A549 (cell line): Measurements from ENCODE around the gene MYO1B. TPM values are rescaled to one million over a fixed set of nuclear protein-coding genes. Genes with fewer than 3 reads are reported as not detected.

Experiments used
- ATAC-seq, 2 experiments: fragments of 200-7000 bp in 1 of 2; fragments of >200 bp in 1 of 2; cut with Nextera tagmentation in 1 of 2; cut with Tn5 transposase in 1 of 2; 3 replicates each; pipeline versions ENCODE4 v1.8.0 to v1.9.1; 2018 to 2020; ENCODE audit warnings: mild to moderate bottlenecking in 1 of 2, moderate library complexity in 1 of 2
- CTCF ChIA-PET: fragments of 300-600 bp; sonication (Branson Sonifier 250); formaldehyde crosslinking; extraction: SDS; loops from one replicate; lab custom pipeline; 2021; ENCODE audit warnings: antibody characterized with exemption, inconsistent platforms; lab: Yijun Ruan, JAX
- POLR2A ChIA-PET: fragments of 350-600 bp; formaldehyde crosslinking; extraction: SDS; loops from one replicate; lab custom pipeline; 2021; ENCODE audit warnings: antibody characterized with exemption, inconsistent platforms; lab: Yijun Ruan, JAX
- DNase-seq, 2 experiments: peaks; one replicate each; pipeline versions ENCODE4 v3.0.0 to v3.0.0-alpha.2; 2011 to 2016; ENCODE audit warnings: low read depth in 1 of 2, low spot score in 1 of 2
- FAIRE-seq: peaks from 2 replicates; lab custom pipeline; 2011; peaks lifted over from hg19 to GRCh38; lab: Jason Lieb, UNC
- H3K27ac ChIP-seq, 2 experiments: fragments of >200 bp; sonication (Bioruptor Twin); formaldehyde crosslinking; 3 replicates each; pipeline ENCODE4 v1.5.1; 2016 to 2017
- H3K4me1 ChIP-seq: fragments of >200 bp; sonication (Bioruptor Twin); formaldehyde crosslinking; 3 replicates; pipeline ENCODE4 v1.6.1; 2016
- H3K4me2 ChIP-seq: fragments of >200 bp; sonication (Bioruptor Twin); formaldehyde crosslinking; 3 replicates; pipeline ENCODE4 v1.6.1; 2016
- H3K4me3 ChIP-seq: fragments of >200 bp; sonication (Bioruptor Twin); formaldehyde crosslinking; 3 replicates; pipeline ENCODE4 v1.5.1; 2016
- H3K9me3 ChIP-seq: fragments of >200 bp; sonication (Bioruptor Twin); formaldehyde crosslinking; 3 replicates; pipeline ENCODE4 v1.6.1; 2016
- CBX2 ChIP-seq: fragments of 200-600 bp; sonication (generic); IDR thresholded peaks from 2 replicates; pipeline ENCODE4 v1.6.1; 2016; ENCODE audit warnings: low read depth, mild to moderate bottlenecking, borderline replicate concordance
- CEBPB ChIP-seq, 2 experiments: fragments of >200 bp in 1 of 2; sonication (Bioruptor Twin) in 1 of 2; formaldehyde crosslinking in 1 of 2; IDR thresholded peaks; 2 replicates each; pipeline ENCODE4 v1.6.1; 2012 to 2016
- CHD2 ChIP-seq: fragments of 150-350 bp; IDR thresholded peaks from 2 replicates; pipeline ENCODE4 v1.6.1; 2014; ENCODE audit warnings: low read length; ENCODE audit not compliant: partially characterized antibody
- CHD4 ChIP-seq: fragments of 200-600 bp; sonication (generic); IDR thresholded peaks from 2 replicates; pipeline ENCODE4 v1.6.1; 2016; ENCODE audit warnings: antibody characterized with exemption, mild to moderate bottlenecking, borderline replicate concordance
- E2F6 ChIP-seq: IDR thresholded peaks from 2 replicates; pipeline ENCODE4 v1.6.1; 2012; ENCODE audit warnings: low read depth, borderline replicate concordance
- EHF ChIP-seq: fragments of 250-450 bp; sonication (Bioruptor Pico); IDR thresholded peaks from 2 replicates; pipeline ENCODE4 v1.5.0; 2020; ENCODE audit warnings: mild to moderate bottlenecking
- EHMT2 ChIP-seq: fragments of 200-600 bp; sonication (generic); IDR thresholded peaks from 2 replicates; pipeline ENCODE4 v1.6.1; 2016; ENCODE audit warnings: antibody characterized with exemption, low read depth, mild to moderate bottlenecking, moderate library complexity
- EP300 ChIP-seq, 2 experiments: fragments of >200 bp; sonication (Bioruptor Twin); formaldehyde crosslinking; IDR thresholded peaks; 2 replicates in 1 of 2; 3 replicates in 1 of 2; pipeline ENCODE4 v1.6.1; 2016 to 2017
- FOXS1 ChIP-seq: fragments of 250-450 bp; sonication (Bioruptor Pico); IDR thresholded peaks from 2 replicates; pipeline ENCODE4 v1.5.0; 2020; ENCODE audit warnings: mild to moderate bottlenecking, moderate library complexity
- GATA3 ChIP-seq: IDR thresholded peaks from 2 replicates; pipeline ENCODE4 v1.6.1; 2012; ENCODE audit warnings: borderline replicate concordance
- HDAC2 ChIP-seq: fragments of 200-600 bp; sonication (generic); IDR thresholded peaks from 2 replicates; pipeline ENCODE4 v1.6.1; 2016
- HES2 ChIP-seq: fragments of >200 bp; sonication (Bioruptor Twin); formaldehyde crosslinking; IDR thresholded peaks from 2 replicates; pipeline ENCODE4 v1.6.1; 2016
- HEYL ChIP-seq: fragments of 250-450 bp; sonication (Bioruptor Pico); IDR thresholded peaks from 2 replicates; pipeline ENCODE4 v1.8.0; 2021; ENCODE audit warnings: mild to moderate bottlenecking, moderate library complexity
- HMGXB4 ChIP-seq: fragments of 250-450 bp; sonication (Bioruptor Pico); IDR thresholded peaks from 2 replicates; pipeline ENCODE4 v1.5.0; 2021; ENCODE audit warnings: mild to moderate bottlenecking, moderate library complexity, borderline replicate concordance
- HOXA7 ChIP-seq: fragments of 250-450 bp; sonication (Bioruptor Pico); IDR thresholded peaks from 2 replicates; pipeline ENCODE4 v1.5.0; 2020; ENCODE audit warnings: mild to moderate bottlenecking, moderate library complexity
- HOXB13 ChIP-seq: fragments of 250-450 bp; sonication (Bioruptor Pico); IDR thresholded peaks from 2 replicates; pipeline ENCODE4 v1.5.0; 2020; ENCODE audit warnings: low read depth, mild to moderate bottlenecking, moderate library complexity
- KDM5A ChIP-seq: fragments of 200-600 bp; sonication (generic); IDR thresholded peaks from 2 replicates; pipeline ENCODE4 v1.6.1; 2016; ENCODE audit warnings: antibody characterized with exemption, mild to moderate bottlenecking
- MYC ChIP-seq: IDR thresholded peaks from 2 replicates; pipeline ENCODE4 v1.6.1; 2012; ENCODE audit warnings: mild to moderate bottlenecking, inconsistent platforms, low read length, improper control_type of control experiment, borderline replicate concordance
- NPAS2 ChIP-seq: fragments of 250-450 bp; sonication (Bioruptor Pico); IDR thresholded peaks from 2 replicates; pipeline ENCODE4 v1.8.0; 2022; ENCODE audit warnings: mild to moderate bottlenecking, moderate library complexity, borderline replicate concordance
- NR3C1 ChIP-seq: fragments of >200 bp; sonication (Bioruptor Twin); formaldehyde crosslinking; IDR thresholded peaks from 3 replicates; pipeline ENCODE4 v1.6.1; 2017
- PBX3 ChIP-seq: IDR thresholded peaks from 2 replicates; pipeline ENCODE4 v1.6.1; 2012
- POLR2A ChIP-seq: IDR thresholded peaks from 2 replicates; pipeline ENCODE4 v1.6.1; 2012; ENCODE audit warnings: mild to moderate bottlenecking, low read length
- POLR2AphosphoS2 ChIP-seq: conservative IDR thresholded peaks from 2 replicates; pipeline ENCODE4 v1.6.1; 2012; ENCODE audit warnings: low read length, improper control_type of control experiment, inconsistent platforms
- SMC3 ChIP-seq: fragments of >200 bp; sonication (Bioruptor Twin); formaldehyde crosslinking; IDR thresholded peaks from 3 replicates; pipeline ENCODE4 v1.6.1; 2018; ENCODE audit warnings: inconsistent platforms
- TFCP2L1 ChIP-seq: fragments of 250-450 bp; sonication (Bioruptor Pico); IDR thresholded peaks from 2 replicates; pipeline ENCODE4 v1.5.0; 2021; ENCODE audit warnings: mild to moderate bottlenecking
- WGBS: methylation state at CpG from one replicate; pipeline ENCODE4 v1.1.6; 2017; ENCODE audit errors: missing lambda C conversion rate; 5-methylcytosine and 5-hydroxymethylcytosine counted together
- polyA plus RNA-seq, 4 experiments: library from polyadenylated mRNA; depleted of rRNA in 3 of 4; stranded (reverse); fragments of >200 nt; fragmentation: RNase III in 1 of 4; extraction: RNeasy Plus Mini Kit Qiagen cat#74134 plus additional on column Dnase treatment in 1 of 4; gene quantifications; 2 replicates in 3 of 4; 3 replicates in 1 of 4; pipeline ENCODE4 v1.2.3, GENCODE V29; 2011 to 2017

Gene MYO1B
- polyA plus RNA-seq, 2 of the 4 experiments (the other 2 are of a cell fraction) = 77.7 to 159 TPM

GRCh38 chr2:191427031-191427430 is 181.8 kb downstream of the MYO1B start:
- DNase-seq (no peak), ATAC-seq (peak; percentile 33 to 48; a peak in 5 of 6 replicates)
- CTCF ChIA-PET = interaction anchor here (0.8 to 2.6 kb wide), 4 partner anchors 9 to 375 kb away, joined by 3 to 12 read pairs (median 4); no protein-coding TSS in a partner anchor

GRCh38 chr2:191428141-191428540 is 182.9 kb downstream of the MYO1B start:
- no peaks in the 10 kb centered on the region for H3K4me1 ChIP-seq
- ATAC-seq (no peak), DNase-seq (no peak), FAIRE-seq (no peak)
- H3K4me3 ChIP-seq = no peak overlapping the region
- ChIA-PET CTCF (interaction anchor here (0.9 to 2.6 kb wide), 3 partner anchors 11 to 263 kb away, joined by 3 to 12 read pairs (median 4); no protein-coding TSS in a partner anchor), POLR2A (no interaction called here)
- no peak for TF ChIP-seq CBX2
- no peak for TF ChIP-seq HOXB13 (CRISPR knock-in tag)
- no peak for TF ChIP-seq FOXS1 (CRISPR knock-in tag)
- TF ChIP-seq E2F6 = no peak
- TF ChIP-seq HMGXB4 (CRISPR knock-in tag) = no peak
- no peak for TF ChIP-seq KDM5A
- TF ChIP-seq CHD4 = no peak
- TF ChIP-seq TFCP2L1 = no peak
- TF ChIP-seq NR3C1 = no peak
- TF ChIP-seq GATA3 = no peak
- TF ChIP-seq EHF (CRISPR knock-in tag) = no peak
- TF ChIP-seq EP300 (IDR thresholded peaks at IDR 0.05) = no peak
- TF ChIP-seq PBX3 = no peak
- no peak for TF ChIP-seq HOXA7 (CRISPR knock-in tag)
- TF ChIP-seq HDAC2 = no peak
- no peak for TF ChIP-seq MYC
- no peak for TF ChIP-seq EHMT2
- no peak for TF ChIP-seq POLR2AphosphoS2
- TF ChIP-seq CEBPB (IDR thresholded peaks at IDR 0.05) = no peak
- 80% methylated on average over 3 of the region's 3 CpGs for WGBS
- no peaks in the 10 kb centered on the region for H3K9me3 ChIP-seq
- H3K4me2 ChIP-seq = no peak overlapping the region
- no peak overlapping the region for H3K27ac ChIP-seq

More at GRCh38 chr2:191427031-191427430, 181.8 kb downstream of the MYO1B start:
- Histone ChIP-seq H3K4me1 (no peaks in the 10 kb centered on the region), H3K4me3 (no peak overlapping the region)
- TF ChIP-seq CHD2 = no peak
- TF ChIP-seq HOXB13 (CRISPR knock-in tag) = no peak
- TF ChIP-seq HES2 = no peak
- TF ChIP-seq HEYL (CRISPR knock-in tag) = no peak
- TF ChIP-seq SMC3 = no peak
- TF ChIP-seq NPAS2 (CRISPR knock-in tag) = no peak
- TF ChIP-seq POLR2A = no peak
- TF ChIP-seq, all 56 proteins: peak for 0
- POLR2A ChIA-PET = no interaction called here
- no peak for FAIRE-seq
- 91% methylated on average over 4 of the region's 4 CpGs for WGBS
- Histone ChIP-seq H3K27ac (no peak overlapping the region), H3K9me3 (no peaks in the 10 kb centered on the region), H3K4me2 (no peak overlapping the region)
